Activated naive CD8-positive, alpha-beta T cell (primary cell): ENCODE data around the gene CPA1.

Experiments
- H3K27ac Mint-ChIP-seq: one replicate; pipeline ENCODE4 v1.8.0; 2021; ENCODE audit warnings: mixed read lengths
- H3K27me3 Mint-ChIP-seq: one replicate; pipeline ENCODE4 v1.8.0; 2021; ENCODE audit warnings: mixed read lengths
- H3K36me3 Mint-ChIP-seq: one replicate; pipeline ENCODE4 v1.8.0; 2021; ENCODE audit warnings: mixed read lengths
- H3K4me1 Mint-ChIP-seq: one replicate; pipeline ENCODE4 v1.8.0; 2021; ENCODE audit warnings: low read depth, mixed read lengths
- H3K4me3 Mint-ChIP-seq: one replicate; pipeline ENCODE4 v1.8.0; 2021; ENCODE audit warnings: mild to moderate bottlenecking, mixed read lengths
- H3K9me3 Mint-ChIP-seq: one replicate; pipeline ENCODE4 v1.8.0; 2021; ENCODE audit warnings: low read depth, mixed read lengths

CPA1 gene

DNA sequence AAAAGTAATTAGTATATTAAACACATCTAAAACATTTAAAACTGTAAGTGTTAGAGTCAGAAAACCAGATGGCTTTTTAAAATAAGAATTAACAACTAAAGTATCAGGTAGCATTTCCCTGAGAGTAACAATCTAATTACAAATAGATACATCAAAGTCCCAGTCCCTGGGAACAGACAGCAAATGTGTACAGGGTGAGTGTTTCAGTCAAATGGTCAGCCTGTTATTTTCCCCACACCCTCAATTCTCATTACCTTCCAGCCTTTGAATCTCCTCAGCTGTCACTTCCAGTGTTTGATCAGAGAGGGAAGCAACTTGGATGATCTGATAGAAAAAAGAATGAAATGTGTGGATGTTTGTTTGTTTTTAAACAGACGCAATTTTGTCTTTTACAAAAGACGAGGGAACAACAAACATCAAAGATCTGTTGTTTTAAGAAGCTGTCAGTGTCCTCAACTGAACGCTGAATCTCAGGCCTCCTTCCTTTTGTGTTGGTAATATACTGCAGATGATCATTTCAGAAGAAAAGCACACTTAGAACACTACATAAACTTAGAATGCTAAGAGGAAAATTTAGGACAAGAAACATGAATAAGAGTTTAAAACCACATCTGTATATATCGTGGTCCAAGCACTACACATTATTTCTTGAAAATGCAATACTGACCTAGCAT lies 30.7 kb downstream of the CPA1 start:
- Mint-ChIP-seq H3K27ac (peak overlapping the region; percentile 47), H3K9me3 (no peaks in the 10 kb centered on the region), H3K4me1 (peaks cover 73% of the 10 kb centered on the region), H3K27me3 (no peaks in the 10 kb centered on the region), H3K36me3 (peaks cover 6% of the 10 kb centered on the region), H3K4me3 (no peak overlapping the region)

DNA sequence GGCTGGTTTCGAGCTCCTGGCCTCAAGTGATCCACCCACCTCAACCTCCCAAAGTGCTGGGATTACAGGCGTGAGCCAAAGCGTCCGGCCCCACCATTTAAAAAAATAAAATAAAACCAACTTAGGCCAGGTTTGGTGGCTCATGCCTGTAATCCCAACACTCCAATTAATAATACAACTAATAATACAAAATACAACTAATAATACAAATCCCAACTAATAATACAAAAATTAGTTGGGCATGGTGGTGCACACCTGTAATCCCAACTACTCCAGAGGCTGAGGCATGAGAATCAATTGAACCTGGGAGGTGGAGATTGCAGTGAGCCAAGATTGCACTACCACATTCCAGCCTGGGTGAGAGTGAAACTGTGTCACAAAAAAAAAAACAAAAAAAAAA lies 32.9 kb downstream of the CPA1 start:
- Mint-ChIP-seq H3K27me3 (no peaks in the 10 kb centered on the region), H3K9me3 (no peaks in the 10 kb centered on the region), H3K36me3 (peaks cover 5% of the 10 kb centered on the region), H3K27ac (peak overlapping the region; percentile 50), H3K4me1 (peaks cover 88% of the 10 kb centered on the region), H3K4me3 (no peak overlapping the region)

GRCh38 chr7:130415006-130415405 lies 34.7 kb downstream of the CPA1 start:
- H3K4me1 Mint-ChIP-seq, result peaks cover 92% of the 10 kb centered on the region
- H3K27ac Mint-ChIP-seq, result peak overlapping the region; percentile 50
- H3K9me3 Mint-ChIP-seq, result no peaks in the 10 kb centered on the region
- no peaks in the 10 kb centered on the region for H3K27me3 Mint-ChIP-seq
- peaks cover 4% of the 10 kb centered on the region for H3K36me3 Mint-ChIP-seq
- H3K4me3 Mint-ChIP-seq, result peak overlapping the region; percentile 36

DNA sequence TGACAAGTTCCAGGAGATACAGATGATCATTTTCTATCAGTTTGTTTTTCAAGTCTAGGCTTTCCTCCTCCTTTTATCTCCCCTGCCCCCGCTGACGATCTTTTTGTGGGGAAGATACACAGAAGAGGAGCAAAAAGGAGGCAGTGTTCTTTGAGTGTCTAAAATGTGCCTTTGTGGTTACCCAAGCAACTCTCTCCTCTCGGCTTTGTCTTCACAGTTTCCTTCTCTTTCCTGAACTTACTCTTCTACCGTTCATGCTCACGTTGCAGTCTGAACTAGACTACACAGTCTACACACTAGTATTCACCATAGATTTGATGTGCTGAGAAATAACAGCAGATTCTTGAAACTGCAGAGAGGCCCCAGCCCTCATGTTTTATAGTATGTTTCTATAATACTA lies 36.9 kb downstream of the CPA1 start:
- H3K9me3 Mint-ChIP-seq, result no peaks in the 10 kb centered on the region
- H3K4me1 Mint-ChIP-seq, result peaks cover 89% of the 10 kb centered on the region
- H3K36me3 Mint-ChIP-seq, result no peaks in the 10 kb centered on the region
- peak overlapping the region; percentile 91 for H3K27ac Mint-ChIP-seq
- H3K27me3 Mint-ChIP-seq, result no peaks in the 10 kb centered on the region
- H3K4me3 Mint-ChIP-seq, result peak overlapping the region; percentile 61

- Mint-ChIP-seq H3K4me1 (peaks cover 90% of the 10 kb centered on the region), H3K4me3 (no peak overlapping the region), H3K9me3 (no peaks in the 10 kb centered on the region), H3K27me3 (no peaks in the 10 kb centered on the region), H3K36me3 (no peaks in the 10 kb centered on the region), H3K27ac (peak overlapping the region; percentile 91)
These were observed 38.0 kb downstream of the CPA1 start for GRCh38 chr7:130418306-130418705.

DNA sequence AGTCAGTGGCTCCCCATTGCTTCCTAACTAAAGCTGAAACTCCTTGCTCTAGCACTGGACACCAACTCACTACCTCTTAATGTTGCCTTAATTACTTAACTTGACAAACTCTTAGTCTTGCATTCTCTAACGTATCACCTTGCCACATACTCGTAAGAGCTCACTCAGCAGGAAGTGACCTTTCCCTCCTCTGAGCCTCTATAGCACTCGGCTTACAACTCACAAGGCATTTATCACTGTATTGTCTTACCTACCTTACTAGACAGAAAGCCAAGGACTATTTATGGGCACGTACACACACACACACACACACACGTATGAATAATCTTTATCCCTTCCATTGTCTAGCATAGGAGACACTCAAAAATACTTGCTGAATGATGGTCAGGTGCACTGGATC lies 39.4 kb downstream of the CPA1 start:
- Mint-ChIP-seq H3K9me3 (no peaks in the 10 kb centered on the region), H3K4me1 (peaks cover 88% of the 10 kb centered on the region), H3K27ac (peak overlapping the region; percentile 59), H3K4me3 (peak overlapping the region; percentile 33), H3K36me3 (no peaks in the 10 kb centered on the region), H3K27me3 (no peaks in the 10 kb centered on the region)

- H3K4me1 Mint-ChIP-seq, result peaks cover 89% of the 10 kb centered on the region
- peak overlapping the region; percentile 92 for H3K27ac Mint-ChIP-seq
- no peaks in the 10 kb centered on the region for H3K9me3 Mint-ChIP-seq
- no peaks in the 10 kb centered on the region for H3K27me3 Mint-ChIP-seq
- no peaks in the 10 kb centered on the region for H3K36me3 Mint-ChIP-seq
- peak overlapping the region; percentile 46 for H3K4me3 Mint-ChIP-seq
These were observed 40.8 kb downstream of the CPA1 start for GRCh38 chr7:130420943-130421578.

- Mint-ChIP-seq H3K4me3 (peak overlapping the region; percentile 67), H3K36me3 (no peaks in the 10 kb centered on the region), H3K4me1 (peaks cover 89% of the 10 kb centered on the region), H3K27me3 (no peaks in the 10 kb centered on the region), H3K9me3 (no peaks in the 10 kb centered on the region), H3K27ac (peak overlapping the region; percentile 92)
These were observed 41.4 kb downstream of the CPA1 start for GRCh38 chr7:130421684-130422083.

DNA sequence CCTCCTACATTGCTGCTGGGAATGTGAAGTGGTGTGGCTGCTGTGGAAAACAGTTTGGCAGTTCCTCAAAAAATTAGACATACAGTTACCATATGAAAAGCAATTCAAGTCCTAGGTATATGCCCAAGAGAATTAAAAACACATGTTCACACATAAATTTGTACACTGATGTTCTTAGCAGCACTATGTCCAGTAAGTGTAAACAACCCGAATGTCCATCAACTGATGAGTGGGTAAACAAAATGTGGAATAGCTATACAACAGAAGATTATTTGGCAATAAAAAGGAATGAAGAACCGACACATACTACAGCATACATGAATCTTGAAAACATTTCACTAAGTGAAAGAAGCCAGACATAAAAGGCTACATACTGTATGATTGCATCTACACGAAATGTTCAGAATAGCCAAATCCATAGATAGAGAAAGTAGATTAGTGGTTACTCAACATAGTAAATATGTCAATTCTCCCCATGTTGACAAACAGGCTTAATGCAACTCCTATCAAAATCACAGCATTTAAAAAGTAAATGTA lies 43.3 kb downstream of the CPA1 start:
- Mint-ChIP-seq H3K36me3 (no peaks in the 10 kb centered on the region), H3K9me3 (no peaks in the 10 kb centered on the region), H3K27ac (peak overlapping the region; percentile 31), H3K27me3 (no peaks in the 10 kb centered on the region), H3K4me3 (no peak overlapping the region), H3K4me1 (peaks cover 80% of the 10 kb centered on the region)

DNA sequence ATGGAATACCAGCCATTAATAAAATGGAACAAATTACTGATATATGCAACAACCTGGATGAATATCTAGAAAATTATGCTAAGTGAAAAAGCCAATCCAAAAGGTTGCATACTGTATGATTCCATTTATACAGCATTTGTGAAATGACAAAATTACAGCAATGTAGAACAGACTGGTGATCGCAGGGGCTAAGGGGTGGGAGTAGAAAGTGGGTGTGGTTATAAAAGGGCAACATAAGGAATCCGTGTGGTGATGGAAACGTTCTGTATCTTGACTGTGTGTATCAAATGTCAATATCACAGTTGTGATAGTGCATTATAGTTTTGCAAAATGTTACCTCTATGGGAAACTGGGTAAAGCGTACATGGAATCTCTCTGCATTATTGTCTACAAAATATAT lies 45.5 kb downstream of the CPA1 start:
- Mint-ChIP-seq H3K27ac (peak overlapping the region; percentile 29), H3K27me3 (no peaks in the 10 kb centered on the region), H3K4me3 (no peak overlapping the region), H3K4me1 (peaks cover 63% of the 10 kb centered on the region), H3K36me3 (peaks cover 3% of the 10 kb centered on the region), H3K9me3 (no peaks in the 10 kb centered on the region)

DNA sequence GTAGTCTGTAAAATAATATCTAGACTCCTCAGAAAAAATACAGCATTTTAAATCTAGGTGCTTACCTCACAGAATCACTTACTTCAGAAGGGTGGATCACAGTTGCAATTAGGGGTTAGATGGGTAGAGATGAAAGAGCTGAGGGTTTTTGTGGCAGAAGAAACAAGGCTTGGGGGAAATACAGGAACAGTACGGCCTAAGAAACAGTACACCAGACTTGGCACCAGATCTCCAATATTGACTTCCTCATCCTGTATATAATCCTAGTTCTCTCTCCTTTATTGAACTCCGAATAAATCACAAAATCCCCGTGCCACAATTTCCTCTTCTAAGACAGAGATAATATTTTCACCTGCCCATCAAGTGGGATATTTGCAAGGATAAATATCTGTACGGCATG lies 46.3 kb downstream of the CPA1 start:
- peak overlapping the region; percentile 73 for H3K27ac Mint-ChIP-seq

GRCh38 chr7:130429019-130429418 lies 48.7 kb downstream of the CPA1 start:
- H3K9me3 Mint-ChIP-seq, result no peaks in the 10 kb centered on the region
- no peak overlapping the region for H3K27ac Mint-ChIP-seq

More for the DNA sequence above, 46.3 kb downstream of the CPA1 start:
- no peaks in the 10 kb centered on the region for H3K27me3 Mint-ChIP-seq
- H3K36me3 Mint-ChIP-seq, result peaks cover 3% of the 10 kb centered on the region
- H3K4me3 Mint-ChIP-seq, result peak overlapping the region; percentile 22
- no peaks in the 10 kb centered on the region for H3K9me3 Mint-ChIP-seq
- H3K4me1 Mint-ChIP-seq, result peaks cover 55% of the 10 kb centered on the region

GRCh38 chr7:130430115-130430514 lies 49.8 kb downstream of the CPA1 start:
- Mint-ChIP-seq H3K27me3 (no peaks in the 10 kb centered on the region), H3K4me1 (peaks cover 25% of the 10 kb centered on the region), H3K36me3 (peaks cover 3% of the 10 kb centered on the region), H3K27ac (no peak overlapping the region), H3K9me3 (no peaks in the 10 kb centered on the region), H3K4me3 (no peak overlapping the region)

More at GRCh38 chr7:130429019-130429418, 48.7 kb downstream of the CPA1 start:
- Mint-ChIP-seq H3K36me3 (peaks cover 3% of the 10 kb centered on the region), H3K4me3 (no peak overlapping the region), H3K27me3 (no peaks in the 10 kb centered on the region), H3K4me1 (peaks cover 35% of the 10 kb centered on the region)

GRCh38 chr7:130430841-130431666 lies 50.8 kb downstream of the CPA1 start:
- peaks cover 4% of the 10 kb centered on the region for H3K36me3 Mint-ChIP-seq
- H3K9me3 Mint-ChIP-seq, result no peaks in the 10 kb centered on the region
- H3K4me3 Mint-ChIP-seq, result no peak overlapping the region
- peaks cover 17% of the 10 kb centered on the region for H3K4me1 Mint-ChIP-seq
- H3K27me3 Mint-ChIP-seq, result no peaks in the 10 kb centered on the region
- H3K27ac Mint-ChIP-seq, result no peak overlapping the region

- H3K36me3 Mint-ChIP-seq, result peaks cover 6% of the 10 kb centered on the region
- no peak overlapping the region for H3K4me3 Mint-ChIP-seq
- H3K27me3 Mint-ChIP-seq, result no peaks in the 10 kb centered on the region
These were observed 52.6 kb downstream of the CPA1 start for GRCh38 chr7:130432886-130433285.

More at GRCh38 chr7:130432886-130433285, 52.6 kb downstream of the CPA1 start:
- Mint-ChIP-seq H3K4me1 (peaks cover 15% of the 10 kb centered on the region), H3K9me3 (no peaks in the 10 kb centered on the region), H3K27ac (no peak overlapping the region)
